ENCODE measurements around the gene CCDC57.

CCDC57 gene

GRCh38 chr17:82225368-82226029, 12.9 kb upstream of the CCDC57 start:
- Histone ChIP-seq H3K36me3 (ENCODE audit: insufficient read depth, low read length) (no peaks in the 10 kb centered on the region), H3K27me3 (ENCODE audit: insufficient read depth, low read length) (peaks cover 43% of the 10 kb centered on the region), H3K9me3 (ENCODE audit: insufficient read depth, low read depth, low read length) (no peaks in the 10 kb centered on the region), H3K4me1 (ENCODE audit: insufficient read depth, low read length) (no peaks in the 10 kb centered on the region; the same call in 1 of the 2 replicates), H3K4me3 (ENCODE audit: low read length) (no peak overlapping the region), H3K27ac (ENCODE audit: low read depth, low read length) (no peak overlapping the region), H3K9ac (ENCODE audit: low read depth, low read length) (no peak overlapping the region)
- 78% methylated on average over 23 of the region's 24 CpGs for WGBS

DNA sequence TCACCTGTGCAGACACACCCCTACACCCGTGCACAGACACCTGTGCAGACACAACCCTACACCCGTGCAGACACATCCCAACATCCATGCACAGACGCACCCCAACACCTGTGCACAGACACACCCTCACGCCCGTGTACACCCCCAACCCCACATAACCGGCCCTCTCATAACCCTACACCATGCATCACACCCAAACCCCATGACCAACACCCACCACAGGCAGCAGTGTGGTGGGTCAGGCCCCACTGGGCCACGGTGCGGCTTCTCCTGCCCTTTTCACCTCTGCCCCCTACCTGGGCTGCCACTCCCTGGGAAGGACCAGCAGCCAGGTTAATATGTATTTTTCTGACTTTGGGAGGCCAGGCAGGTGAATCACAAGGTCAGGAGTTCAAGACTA, 12.0 kb upstream of the CCDC57 start:
- H3K9ac ChIP-seq (ENCODE audit: low read depth, low read length), result no peak overlapping the region
- WGBS, result 84% methylated on average over 8 of the region's 8 CpGs
- H3K4me1 ChIP-seq (ENCODE audit: insufficient read depth, low read length), result no peaks in the 10 kb centered on the region

DNA sequence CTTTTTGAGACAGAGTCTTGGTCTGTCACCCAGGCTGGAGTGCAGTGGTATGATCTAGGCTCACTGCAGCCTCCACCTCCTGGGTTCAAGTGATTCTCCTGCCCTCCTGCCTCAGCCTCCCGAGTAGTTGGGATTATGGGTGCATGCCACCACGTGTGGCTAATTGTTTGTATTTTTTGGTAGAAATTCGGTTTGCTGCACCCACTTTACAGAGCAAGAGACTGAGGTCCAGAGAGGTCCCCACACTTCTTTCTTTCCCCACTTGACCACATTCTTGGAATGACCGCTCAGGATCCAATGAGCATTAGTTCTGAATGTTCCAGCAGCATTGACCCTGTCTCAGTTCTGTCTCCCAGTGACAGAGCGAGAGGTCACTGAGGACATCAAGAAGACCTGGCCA, 10.9 kb upstream of the CCDC57 start:
- H3K9me3 ChIP-seq (ENCODE audit: insufficient read depth, low read depth, low read length), result no peaks in the 10 kb centered on the region
- no peaks in the 10 kb centered on the region for H3K4me1 ChIP-seq (ENCODE audit: insufficient read depth, low read length)
- H3K9ac ChIP-seq (ENCODE audit: low read depth, low read length), result no peak overlapping the region
- WGBS, result 87% methylated on average over 5 of the region's 5 CpGs
- no peak overlapping the region for H3K27ac ChIP-seq (ENCODE audit: low read depth, low read length)
- peaks cover 24% of the 10 kb centered on the region for H3K27me3 ChIP-seq (ENCODE audit: insufficient read depth, low read length)
- no peak overlapping the region for H3K4me3 ChIP-seq (ENCODE audit: low read length)
- no peaks in the 10 kb centered on the region for H3K36me3 ChIP-seq (ENCODE audit: insufficient read depth, low read length)

More for the DNA sequence above, 12.0 kb upstream of the CCDC57 start:
- no peaks in the 10 kb centered on the region for H3K36me3 ChIP-seq (ENCODE audit: insufficient read depth, low read length)
- no peak overlapping the region for H3K27ac ChIP-seq (ENCODE audit: low read depth, low read length)
- H3K4me3 ChIP-seq (ENCODE audit: low read length), result no peak overlapping the region
- H3K27me3 ChIP-seq (ENCODE audit: insufficient read depth, low read length), result peaks cover 35% of the 10 kb centered on the region
- no peaks in the 10 kb centered on the region for H3K9me3 ChIP-seq (ENCODE audit: insufficient read depth, low read depth, low read length)

GRCh38 chr17:82222816-82223215, 10.2 kb upstream of the CCDC57 start:
- 92% methylated on average over 9 of the region's 10 CpGs for WGBS
- Histone ChIP-seq H3K27ac (ENCODE audit: low read depth, low read length) (no peak overlapping the region), H3K36me3 (ENCODE audit: insufficient read depth, low read length) (no peaks in the 10 kb centered on the region), H3K4me3 (ENCODE audit: low read length) (no peak overlapping the region), H3K9ac (ENCODE audit: low read depth, low read length) (no peak overlapping the region), H3K27me3 (ENCODE audit: insufficient read depth, low read length) (peaks cover 17% of the 10 kb centered on the region), H3K4me1 (ENCODE audit: insufficient read depth, low read length) (no peaks in the 10 kb centered on the region), H3K9me3 (ENCODE audit: insufficient read depth, low read depth, low read length) (no peaks in the 10 kb centered on the region)

- 85% methylated on average over 10 of the region's 10 CpGs for whole genome bisulfite sequencing
- no peaks in the 10 kb centered on the region for H3K36me3 ChIP-seq (ENCODE audit: insufficient read depth, low read length)
- H3K27me3 ChIP-seq (ENCODE audit: insufficient read depth, low read length), result peaks cover 3% of the 10 kb centered on the region
- no peak overlapping the region for H3K4me3 ChIP-seq (ENCODE audit: low read length)
- H3K27ac ChIP-seq (ENCODE audit: low read depth, low read length), result no peak overlapping the region
- H3K9me3 ChIP-seq (ENCODE audit: insufficient read depth, low read depth, low read length), result no peaks in the 10 kb centered on the region
- H3K9ac ChIP-seq (ENCODE audit: low read depth, low read length), result no peak overlapping the region
- no peaks in the 10 kb centered on the region for H3K4me1 ChIP-seq (ENCODE audit: insufficient read depth, low read length)
Observed at GRCh38 chr17:82221341-82221902, 8.8 kb upstream of the CCDC57 start.

DNA sequence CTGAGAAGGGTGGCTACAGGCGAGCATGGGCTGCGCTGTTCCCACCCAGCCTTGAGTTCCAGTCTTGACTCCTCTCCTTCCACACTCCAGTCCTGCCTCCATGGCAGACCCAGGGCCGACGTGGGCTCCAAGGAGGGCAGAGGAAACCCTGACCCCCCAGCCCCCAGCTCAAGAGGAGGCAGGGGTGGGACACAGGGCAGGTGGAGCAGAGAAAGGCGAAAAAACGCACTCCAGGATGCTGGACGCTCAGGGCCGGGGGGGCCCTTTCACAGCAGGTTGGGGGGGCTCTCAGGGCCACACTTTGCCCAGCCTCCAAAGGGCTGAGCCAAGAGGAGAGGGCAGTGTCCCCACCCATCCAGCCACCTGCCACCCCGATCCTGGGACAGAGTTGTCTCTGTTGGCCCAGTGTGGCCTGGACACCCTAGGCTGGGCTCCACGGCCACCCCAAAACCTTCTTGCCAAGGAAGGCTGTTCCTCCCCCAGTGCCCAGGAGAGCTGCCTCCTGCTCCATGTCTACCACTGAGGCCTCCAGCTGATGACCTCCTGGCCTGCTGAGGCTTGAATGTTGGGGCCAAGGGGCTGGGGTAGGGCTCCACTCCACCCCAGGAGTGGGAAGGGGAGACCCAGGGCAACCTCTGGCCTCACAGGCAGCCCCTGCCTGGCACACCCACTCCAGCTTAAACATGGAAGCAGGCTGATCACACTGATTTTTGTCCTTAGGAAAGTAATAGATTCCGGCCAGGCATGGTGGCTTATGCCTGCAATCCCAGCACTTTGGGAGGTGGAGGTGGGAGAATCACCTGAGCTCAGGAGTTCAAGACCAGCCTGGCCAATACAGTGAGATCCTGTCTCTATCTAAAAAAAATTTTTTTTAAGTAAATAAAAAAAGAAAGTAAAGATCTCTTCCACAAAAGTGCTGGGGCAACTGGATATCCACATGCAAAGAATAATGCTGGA, 7.4 kb upstream of the CCDC57 start:
- WGBS, result 93% methylated on average over 11 of the region's 11 CpGs
- Histone ChIP-seq H3K9ac (ENCODE audit: low read depth, low read length) (no peak overlapping the region), H3K36me3 (ENCODE audit: insufficient read depth, low read length) (no peaks in the 10 kb centered on the region), H3K27ac (ENCODE audit: low read depth, low read length) (no peak overlapping the region), H3K9me3 (ENCODE audit: insufficient read depth, low read depth, low read length) (no peaks in the 10 kb centered on the region), H3K27me3 (ENCODE audit: insufficient read depth, low read length) (no peaks in the 10 kb centered on the region), H3K4me1 (ENCODE audit: insufficient read depth, low read length) (no peaks in the 10 kb centered on the region), H3K4me3 (ENCODE audit: low read length) (no peak overlapping the region)

DNA sequence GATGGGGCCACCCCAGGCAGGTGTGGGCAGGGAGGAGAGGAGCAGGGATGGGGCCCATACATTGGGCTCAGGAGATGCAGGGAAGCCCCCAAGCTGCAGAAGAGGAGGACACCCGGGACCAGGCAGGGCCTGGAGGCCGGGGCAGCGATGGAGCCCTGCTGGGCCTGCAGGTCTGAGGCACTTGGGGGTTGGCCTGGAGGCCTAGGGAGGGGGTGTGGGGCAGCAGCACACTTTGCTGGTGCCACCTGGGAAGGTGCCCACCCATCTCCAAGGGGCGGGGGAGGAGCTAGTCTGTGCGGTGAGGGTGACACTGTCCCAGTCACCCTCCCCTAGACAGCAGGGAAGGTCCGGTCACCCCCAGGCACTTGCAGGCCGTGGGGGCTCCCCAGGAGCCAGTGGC, 6.4 kb upstream of the CCDC57 start:
- Histone ChIP-seq H3K4me3 (ENCODE audit: low read length) (no peak overlapping the region), H3K27ac (ENCODE audit: low read depth, low read length) (no peak overlapping the region), H3K36me3 (ENCODE audit: insufficient read depth, low read length) (no peaks in the 10 kb centered on the region), H3K9me3 (ENCODE audit: insufficient read depth, low read depth, low read length) (no peaks in the 10 kb centered on the region), H3K9ac (ENCODE audit: low read depth, low read length) (no peak overlapping the region), H3K27me3 (ENCODE audit: insufficient read depth, low read length) (peaks cover 4% of the 10 kb centered on the region), H3K4me1 (ENCODE audit: insufficient read depth, low read length) (no peaks in the 10 kb centered on the region)
- WGBS, result 92% methylated on average over 7 of the region's 7 CpGs

DNA sequence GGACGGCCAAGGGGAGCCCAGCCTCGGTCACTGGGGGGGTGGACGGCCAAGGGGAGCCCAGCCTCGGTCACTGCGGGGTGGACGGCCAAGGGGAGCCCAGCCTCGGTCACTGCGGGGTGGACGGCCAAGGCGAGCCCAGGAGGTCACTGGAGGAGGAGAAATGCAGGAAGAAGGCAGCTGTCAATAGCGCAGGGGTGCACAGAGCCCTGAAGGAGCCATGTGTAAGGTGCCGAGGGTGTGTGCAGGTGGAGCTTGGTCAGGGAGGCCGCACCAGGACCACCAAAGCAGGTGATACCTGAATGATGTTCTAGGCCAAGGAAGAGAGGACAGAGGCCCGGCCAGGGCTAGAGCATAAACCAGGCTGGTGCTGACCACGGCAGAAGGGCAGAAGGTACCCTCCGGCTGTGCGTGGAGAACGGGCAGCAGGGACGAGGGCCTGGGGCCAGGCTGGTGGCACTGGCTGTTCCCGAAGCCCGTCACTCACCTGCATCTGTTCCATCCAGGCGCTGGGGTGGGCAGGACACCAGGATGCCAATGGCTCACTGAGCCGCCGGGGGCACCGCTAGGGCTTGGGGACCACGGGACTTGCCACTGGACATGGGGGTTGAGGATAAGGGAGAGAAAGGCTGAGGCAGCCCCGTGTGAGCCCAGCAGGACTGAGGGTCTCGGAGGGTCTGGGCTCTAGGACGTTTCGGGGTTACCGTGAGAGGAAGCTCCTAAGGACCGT, 5.9 kb upstream of the CCDC57 start:
- no peak overlapping the region for H3K27ac ChIP-seq (ENCODE audit: low read depth, low read length)
- no peak overlapping the region for H3K4me3 ChIP-seq (ENCODE audit: low read length)
- H3K9ac ChIP-seq (ENCODE audit: low read depth, low read length), result no peak overlapping the region
- H3K4me1 ChIP-seq (ENCODE audit: insufficient read depth, low read length), result no peaks in the 10 kb centered on the region
- peaks cover 8% of the 10 kb centered on the region for H3K27me3 ChIP-seq (ENCODE audit: insufficient read depth, low read length)
- no peaks in the 10 kb centered on the region for H3K36me3 ChIP-seq (ENCODE audit: insufficient read depth, low read length)
- H3K9me3 ChIP-seq (ENCODE audit: insufficient read depth, low read depth, low read length), result no peaks in the 10 kb centered on the region
- 89% methylated on average over 32 of the region's 32 CpGs for WGBS

DNA sequence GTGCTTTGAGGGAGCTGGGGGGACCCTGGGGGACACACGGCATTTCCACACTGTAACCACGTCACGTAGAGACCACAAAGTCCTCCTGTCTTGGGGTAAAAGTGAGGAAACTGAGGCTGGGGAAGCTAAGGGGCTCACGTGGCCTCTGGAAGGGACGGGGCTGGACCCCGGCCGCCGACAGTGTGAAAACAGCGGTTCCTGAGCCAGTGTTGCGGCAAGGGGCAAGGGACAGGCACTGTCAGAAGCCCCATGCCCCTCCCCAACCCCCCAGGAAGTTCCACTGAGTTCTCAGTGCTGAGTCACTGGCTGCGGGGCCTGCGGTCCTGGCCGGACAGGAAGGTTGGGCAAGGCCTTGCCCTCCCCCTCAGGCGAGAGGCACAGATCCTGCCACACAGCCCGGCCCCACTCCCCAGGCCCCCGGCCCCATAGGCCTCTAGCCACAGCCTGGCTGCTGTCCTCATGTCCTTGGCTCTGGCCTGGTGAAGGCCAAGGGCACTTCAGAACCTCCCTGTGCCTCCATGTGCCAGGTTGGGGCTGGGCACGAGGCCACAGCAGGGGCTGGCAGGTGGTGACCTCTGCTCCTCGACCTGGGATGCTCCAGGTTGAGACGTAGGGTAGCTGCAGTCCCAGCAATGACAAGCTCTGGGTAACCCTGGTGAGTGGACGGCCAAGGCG, 5.0 kb upstream of the CCDC57 start:
- Histone ChIP-seq H3K9me3 (ENCODE audit: insufficient read depth, low read depth, low read length) (no peaks in the 10 kb centered on the region), H3K4me1 (ENCODE audit: insufficient read depth, low read length) (no peaks in the 10 kb centered on the region), H3K4me3 (ENCODE audit: low read length) (no peak overlapping the region), H3K9ac (ENCODE audit: low read depth, low read length) (no peak overlapping the region), H3K27me3 (ENCODE audit: insufficient read depth, low read length) (peaks cover 15% of the 10 kb centered on the region), H3K27ac (ENCODE audit: low read depth, low read length) (no peak overlapping the region), H3K36me3 (ENCODE audit: insufficient read depth, low read length) (no peaks in the 10 kb centered on the region)
- WGBS, result 75% methylated on average over 21 of the region's 21 CpGs

DNA sequence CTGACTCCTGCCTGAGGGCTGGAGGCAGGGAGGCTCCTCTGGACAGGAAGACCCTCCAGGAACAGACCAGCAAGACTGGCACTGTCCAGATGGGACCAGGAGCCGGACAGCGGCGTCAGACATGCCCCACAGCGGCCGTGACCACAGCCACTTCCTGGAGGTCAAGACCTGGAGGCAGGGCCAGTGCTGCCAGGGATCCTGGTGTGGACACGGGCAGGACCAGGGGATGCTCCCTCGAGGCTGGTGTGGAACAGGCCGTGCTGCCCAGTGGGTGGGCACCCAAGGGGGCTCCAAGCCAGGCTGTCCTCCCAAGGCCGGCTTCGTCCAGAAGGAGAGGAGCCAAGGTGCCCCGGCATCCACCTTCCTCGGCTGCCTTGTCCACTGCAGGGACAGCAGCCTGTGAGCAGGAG, 4.5 kb upstream of the CCDC57 start:
- Histone ChIP-seq H3K9ac (ENCODE audit: low read depth, low read length) (no peak overlapping the region), H3K36me3 (ENCODE audit: insufficient read depth, low read length) (no peaks in the 10 kb centered on the region), H3K9me3 (ENCODE audit: insufficient read depth, low read depth, low read length) (no peaks in the 10 kb centered on the region), H3K27me3 (ENCODE audit: insufficient read depth, low read length) (peaks cover 15% of the 10 kb centered on the region), H3K4me1 (ENCODE audit: insufficient read depth, low read length) (no peaks in the 10 kb centered on the region), H3K4me3 (ENCODE audit: low read length) (no peak overlapping the region), H3K27ac (ENCODE audit: low read depth, low read length) (no peak overlapping the region)
- 82% methylated on average over 12 of the region's 12 CpGs for WGBS
